Retinal pigment epithelial cell (primary cell): ENCODE results near the gene PAFAH1B2.

Experiments used
- DNase-seq: peaks from one replicate; pipeline ENCODE4 v3.0.0-alpha.2; 2010; ENCODE audit warnings: low read depth
- H3K4me3 ChIP-seq: 2 replicates; pipeline ENCODE4 v1.5.1; 2011; ENCODE audit warnings: mild to moderate bottlenecking, low read length, control low read depth, moderate library complexity
- TF ChIP-seq, protein P1 (sequence below): conservative IDR thresholded peaks from 2 replicates; pipeline ENCODE4 v1.5.1; 2011; ENCODE audit warnings: low read depth, low read length, control low read depth, inconsistent platforms

The PAFAH1B2 gene

DNA sequence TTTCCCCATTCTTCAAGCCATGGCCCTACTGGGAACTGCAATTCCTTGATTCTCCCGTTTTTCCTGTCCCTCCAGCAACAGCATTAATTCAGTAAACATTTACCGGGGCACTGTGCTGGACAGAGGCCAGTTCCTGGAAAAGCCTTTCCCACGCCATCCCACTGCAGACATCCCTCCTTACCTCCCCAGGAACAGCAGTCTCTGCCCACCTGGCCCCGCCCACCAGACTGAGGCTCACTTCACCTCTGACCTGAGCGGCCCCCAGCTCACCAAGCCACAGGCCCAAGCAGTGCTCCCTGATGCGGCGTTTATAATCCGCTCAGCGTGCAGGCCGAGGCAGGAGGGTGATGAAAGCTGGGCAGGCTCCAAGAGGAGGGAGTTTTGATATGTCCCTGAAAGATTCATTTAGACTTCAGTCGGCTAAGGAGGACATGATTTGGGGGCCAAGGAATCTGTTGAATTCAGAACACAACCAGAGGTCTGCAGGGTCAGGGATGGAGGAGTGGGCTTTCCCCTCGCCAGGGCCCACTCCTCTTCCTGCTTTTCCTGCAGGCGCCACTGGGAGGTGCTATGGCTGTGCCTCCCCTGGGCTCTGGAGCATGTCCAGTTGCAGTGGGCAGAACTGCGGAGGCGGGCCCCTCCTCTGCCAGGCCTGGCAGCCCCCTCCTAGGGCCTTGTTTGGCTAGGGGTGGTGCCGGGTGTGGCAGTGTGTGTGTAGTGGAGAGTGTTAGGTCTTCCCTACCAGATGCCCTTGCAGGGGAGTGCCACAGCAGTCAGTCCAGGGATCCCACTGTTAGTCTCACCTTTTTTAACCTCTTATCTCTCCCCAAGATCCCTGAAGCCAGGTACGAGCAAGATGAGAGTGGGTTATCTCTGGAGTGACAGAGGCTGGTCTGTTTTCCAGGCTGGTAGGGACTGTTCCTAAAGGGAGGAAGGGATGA is 53.7 kb downstream of the PAFAH1B2 start:
- no peak overlapping the region for H3K4me3 ChIP-seq
- no peak for DNase-seq

DNA sequence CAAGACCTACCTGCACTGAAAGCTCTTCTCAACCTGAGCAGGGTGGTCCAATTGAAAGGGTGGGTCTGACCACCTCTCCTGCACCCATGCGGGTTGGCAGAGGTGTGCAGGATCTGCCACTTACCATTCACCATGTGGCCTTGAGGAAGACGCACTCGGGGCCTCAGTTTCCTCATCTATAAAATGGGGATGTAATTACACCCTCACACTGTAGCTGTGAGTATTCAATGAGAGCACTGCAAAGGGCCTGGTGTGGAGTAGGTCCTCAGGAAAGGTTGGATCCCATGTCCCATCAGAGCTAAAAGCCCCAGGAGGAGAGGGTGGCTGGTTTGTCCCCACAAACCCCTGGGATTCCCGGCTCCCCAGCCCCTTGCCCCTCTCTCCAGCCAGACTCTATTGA is 54.5 kb downstream of the PAFAH1B2 start:
- TF ChIP-seq, protein P1, sequence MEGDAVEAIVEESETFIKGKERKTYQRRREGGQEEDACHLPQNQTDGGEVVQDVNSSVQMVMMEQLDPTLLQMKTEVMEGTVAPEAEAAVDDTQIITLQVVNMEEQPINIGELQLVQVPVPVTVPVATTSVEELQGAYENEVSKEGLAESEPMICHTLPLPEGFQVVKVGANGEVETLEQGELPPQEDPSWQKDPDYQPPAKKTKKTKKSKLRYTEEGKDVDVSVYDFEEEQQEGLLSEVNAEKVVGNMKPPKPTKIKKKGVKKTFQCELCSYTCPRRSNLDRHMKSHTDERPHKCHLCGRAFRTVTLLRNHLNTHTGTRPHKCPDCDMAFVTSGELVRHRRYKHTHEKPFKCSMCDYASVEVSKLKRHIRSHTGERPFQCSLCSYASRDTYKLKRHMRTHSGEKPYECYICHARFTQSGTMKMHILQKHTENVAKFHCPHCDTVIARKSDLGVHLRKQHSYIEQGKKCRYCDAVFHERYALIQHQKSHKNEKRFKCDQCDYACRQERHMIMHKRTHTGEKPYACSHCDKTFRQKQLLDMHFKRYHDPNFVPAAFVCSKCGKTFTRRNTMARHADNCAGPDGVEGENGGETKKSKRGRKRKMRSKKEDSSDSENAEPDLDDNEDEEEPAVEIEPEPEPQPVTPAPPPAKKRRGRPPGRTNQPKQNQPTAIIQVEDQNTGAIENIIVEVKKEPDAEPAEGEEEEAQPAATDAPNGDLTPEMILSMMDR, result no peak
- H3K4me3 ChIP-seq, result peak overlapping the region; percentile 39
- no peak for DNase-seq

More for the DNA sequence above, 53.7 kb downstream of the PAFAH1B2 start:
- TF ChIP-seq, protein P1, result peak; percentile 78

DNA sequence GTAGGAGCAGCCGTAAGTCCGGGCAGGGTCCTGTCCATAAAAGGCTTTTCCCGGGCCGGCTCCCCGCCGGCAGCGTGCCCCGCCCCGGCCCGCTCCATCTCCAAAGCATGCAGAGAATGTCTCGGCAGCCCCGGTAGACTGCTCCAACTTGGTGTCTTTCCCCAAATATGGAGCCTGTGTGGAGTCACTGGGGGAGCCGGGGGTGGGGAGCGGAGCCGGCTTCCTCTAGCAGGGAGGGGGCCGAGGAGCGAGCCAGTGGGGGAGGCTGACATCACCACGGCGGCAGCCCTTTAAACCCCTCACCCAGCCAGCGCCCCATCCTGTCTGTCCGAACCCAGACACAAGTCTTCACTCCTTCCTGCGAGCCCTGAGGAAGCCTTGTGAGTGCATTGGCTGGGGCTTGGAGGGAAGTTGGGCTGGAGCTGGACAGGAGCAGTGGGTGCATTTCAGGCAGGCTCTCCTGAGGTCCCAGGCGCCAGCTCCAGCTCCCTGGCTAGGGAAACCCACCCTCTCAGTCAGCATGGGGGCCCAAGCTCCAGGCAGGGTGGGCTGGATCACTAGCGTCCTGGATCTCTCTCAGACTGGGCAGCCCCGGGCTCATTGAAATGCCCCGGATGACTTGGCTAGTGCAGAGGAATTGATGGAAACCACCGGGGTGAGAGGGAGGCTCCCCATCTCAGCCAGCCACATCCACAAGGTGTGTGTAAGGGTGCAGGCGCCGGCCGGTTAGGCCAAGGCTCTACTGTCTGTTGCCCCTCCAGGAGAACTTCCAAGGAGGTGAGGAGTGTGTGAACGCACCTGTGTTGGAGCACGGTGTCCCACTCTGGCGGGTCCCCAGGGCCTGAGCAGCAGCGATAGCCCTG is 55.2 kb downstream of the PAFAH1B2 start, which contains the start of gene TAGLN:
Gene TAGLN (plus strand): TSS at position 318 of the 863 bp plus-strand sequence. CDS start 3,644 bp downstream, outside the sequence.
- peak within 1 kb of the TSS; percentile 39 for H3K4me3 ChIP-seq
- DNase-seq, result peak; percentile 52
- TF ChIP-seq, protein P1, result no peak

DNA sequence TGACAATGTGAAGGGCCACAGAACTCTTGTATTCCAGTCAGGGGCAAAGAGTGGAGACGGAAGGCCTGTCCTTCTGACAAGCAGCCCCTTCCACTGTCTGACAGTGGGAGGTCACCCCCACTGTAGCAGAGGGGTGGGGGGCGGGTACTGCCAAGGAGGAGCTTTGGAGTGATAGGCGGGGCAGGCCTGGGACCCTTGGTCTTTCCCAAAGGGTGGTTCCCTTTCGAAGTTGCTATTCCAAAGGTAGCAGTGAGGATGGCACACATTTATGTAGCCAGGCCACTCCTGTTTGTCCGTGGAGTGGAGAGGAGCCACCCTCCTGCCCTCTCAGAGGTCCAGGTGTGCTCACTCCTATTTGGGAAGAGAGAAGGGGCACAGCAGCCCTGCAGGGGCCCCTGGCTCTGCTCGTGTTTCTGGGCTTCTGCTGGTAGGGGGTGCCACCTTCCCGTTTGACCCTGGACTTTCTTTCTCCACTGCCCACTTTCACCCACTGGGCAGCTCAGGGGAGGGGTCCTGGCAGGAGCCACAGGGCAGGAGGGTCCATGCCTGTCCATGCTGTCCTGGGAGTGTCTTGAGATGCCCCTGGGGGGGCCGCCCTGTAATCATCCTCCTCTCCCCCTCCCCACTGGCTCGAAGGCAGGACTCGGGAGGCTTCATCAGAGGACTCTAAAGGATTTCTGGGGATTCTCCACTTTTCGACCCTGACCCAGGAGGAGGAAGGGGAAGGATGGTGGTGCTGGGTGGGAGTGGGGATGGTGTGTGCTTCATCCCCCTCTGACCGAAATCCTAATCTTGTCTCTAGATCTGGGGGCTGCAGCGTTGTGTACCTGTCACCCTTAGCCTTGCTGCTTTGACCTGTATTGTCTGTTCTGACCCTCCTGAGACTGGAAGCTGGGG is 56.1 kb downstream of the PAFAH1B2 start:
- no peak for DNase-seq
- peak overlapping the region; percentile 39 for H3K4me3 ChIP-seq
- TF ChIP-seq, protein P1, result no peak

DNA sequence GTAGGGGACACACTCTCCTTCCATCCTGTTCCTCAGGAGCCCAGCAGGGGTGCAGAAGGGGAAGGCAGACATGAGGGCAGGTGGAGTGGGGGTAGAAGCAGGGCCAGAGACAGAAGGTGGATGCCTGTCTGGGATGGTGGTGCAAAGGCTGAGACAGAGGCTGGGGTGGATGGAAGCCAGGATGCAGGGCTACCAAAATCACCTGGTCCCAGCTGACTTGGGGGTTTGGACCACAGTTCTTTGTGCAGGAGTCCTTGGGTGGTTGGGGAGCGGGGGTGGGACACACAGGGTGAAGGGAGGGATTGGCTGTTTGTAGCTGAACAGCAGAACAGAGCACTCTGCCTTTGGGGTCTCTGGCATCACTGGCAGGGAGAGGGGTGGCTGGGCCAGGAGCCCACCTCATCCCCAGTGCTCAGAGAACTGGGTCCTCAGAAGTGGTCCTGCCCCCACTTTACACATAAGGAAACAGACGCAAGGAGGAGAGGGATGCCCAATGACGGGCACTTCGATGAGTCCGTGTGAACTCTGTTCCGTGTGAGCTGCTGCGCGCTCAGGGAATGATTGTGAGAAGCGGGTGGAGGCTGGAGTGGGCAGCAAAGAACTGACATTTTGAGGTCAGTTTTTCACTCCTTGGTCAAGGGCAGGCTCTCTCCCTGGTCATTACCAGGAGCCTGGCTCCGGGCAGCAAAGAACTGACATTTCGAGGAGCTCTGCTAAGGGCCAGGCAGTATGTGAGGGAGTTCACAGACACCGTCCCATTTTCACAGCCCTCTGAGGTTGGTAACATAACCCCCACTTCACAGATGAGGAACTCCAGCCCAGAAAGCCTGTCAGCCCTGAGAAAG is 56.9 kb downstream of the PAFAH1B2 start:
- no peak for DNase-seq
- peak overlapping the region; percentile 39 for H3K4me3 ChIP-seq
- TF ChIP-seq, protein P1, result no peak
